ENCODE measurements around the gene SRC. TPM values are rescaled to one million over a fixed set of nuclear protein-coding genes. Genes with fewer than 3 reads are reported as not detected.
A peak's percentile ranks its signal among the peaks of the same experiment; 100 is the strongest.

SRC gene
- total RNA-seq, result 10 to 100 TPM; 17.1 to 23.7 (median 17.8) TPM

DNA sequence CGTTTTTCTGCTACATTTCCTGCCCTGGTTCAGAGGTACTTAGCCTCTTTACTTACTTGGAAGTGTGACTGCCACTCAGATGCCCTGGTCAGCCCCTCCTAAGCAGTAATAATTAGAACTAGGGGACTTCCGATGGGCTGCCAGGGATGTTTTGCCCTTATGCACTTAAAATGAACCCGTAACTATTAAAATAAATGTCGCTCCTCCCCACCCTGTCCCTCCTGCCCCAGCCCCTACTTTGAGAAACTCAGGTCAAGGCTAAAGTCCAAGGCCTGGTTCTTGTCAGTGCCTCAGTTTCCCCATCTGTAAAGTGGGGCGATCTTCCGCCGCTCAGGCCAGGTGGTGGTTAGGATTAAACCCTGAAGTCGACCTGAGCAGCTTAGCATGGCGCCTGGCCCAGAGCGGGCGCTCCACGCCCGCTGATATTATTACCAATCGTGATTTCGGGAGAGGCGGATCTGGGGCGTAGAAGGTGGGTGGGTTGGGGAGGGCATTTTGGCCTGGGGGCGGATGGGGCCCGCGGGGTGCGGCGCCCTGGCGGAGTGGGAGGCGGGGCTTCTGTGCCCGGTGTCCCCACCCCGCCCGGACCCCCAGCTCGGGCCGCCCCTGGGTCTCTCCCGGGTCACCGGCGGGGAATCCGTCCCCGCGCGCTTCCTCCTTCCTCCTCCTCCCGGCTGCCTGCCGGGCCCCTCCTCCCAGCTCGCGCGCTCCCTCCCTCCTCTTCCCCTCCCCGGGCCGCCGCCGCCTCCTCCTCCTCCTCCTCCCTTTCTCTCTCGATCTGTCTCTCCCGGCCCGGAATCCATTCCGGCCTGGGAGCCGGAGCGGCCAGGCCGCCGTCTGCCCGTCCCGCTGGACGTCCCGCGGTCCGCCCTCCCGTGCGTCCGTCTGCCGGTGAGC, at the start of gene SRC:
Gene SRC (plus strand): TSS at position 802 of the 897 bp plus-strand sequence. CDS start 38,014 bp downstream, outside the sequence.
- intact Hi-C loops (cut with DNase I), result no loop called here
- Histone ChIP-seq H3K27ac (peak within 1 kb of the TSS; percentile 83 to 93 (median 85)), H3K4me3 (replicated peaks in 1 of 3) (peak within 1 kb of the TSS in 1 of 3 donors; percentile 63), H3K4me1 (peaks cover 9 to 12% of the 10 kb centered on the region in 2 donors), H3K27me3 (no peaks in the 10 kb centered on the region), H3K36me3 (no peaks in the 10 kb centered on the region), H3K9me3 (no peaks in the 10 kb centered on the region)
- peak; percentile 81 for DNase-seq
- peak in 1 of 2 donors; percentile 66 for TF ChIP-seq POLR2A (IDR thresholded peaks at IDR 0.05)
- TF ChIP-seq, protein P1, sequence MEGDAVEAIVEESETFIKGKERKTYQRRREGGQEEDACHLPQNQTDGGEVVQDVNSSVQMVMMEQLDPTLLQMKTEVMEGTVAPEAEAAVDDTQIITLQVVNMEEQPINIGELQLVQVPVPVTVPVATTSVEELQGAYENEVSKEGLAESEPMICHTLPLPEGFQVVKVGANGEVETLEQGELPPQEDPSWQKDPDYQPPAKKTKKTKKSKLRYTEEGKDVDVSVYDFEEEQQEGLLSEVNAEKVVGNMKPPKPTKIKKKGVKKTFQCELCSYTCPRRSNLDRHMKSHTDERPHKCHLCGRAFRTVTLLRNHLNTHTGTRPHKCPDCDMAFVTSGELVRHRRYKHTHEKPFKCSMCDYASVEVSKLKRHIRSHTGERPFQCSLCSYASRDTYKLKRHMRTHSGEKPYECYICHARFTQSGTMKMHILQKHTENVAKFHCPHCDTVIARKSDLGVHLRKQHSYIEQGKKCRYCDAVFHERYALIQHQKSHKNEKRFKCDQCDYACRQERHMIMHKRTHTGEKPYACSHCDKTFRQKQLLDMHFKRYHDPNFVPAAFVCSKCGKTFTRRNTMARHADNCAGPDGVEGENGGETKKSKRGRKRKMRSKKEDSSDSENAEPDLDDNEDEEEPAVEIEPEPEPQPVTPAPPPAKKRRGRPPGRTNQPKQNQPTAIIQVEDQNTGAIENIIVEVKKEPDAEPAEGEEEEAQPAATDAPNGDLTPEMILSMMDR (IDR thresholded peaks at IDR 0.05), result no peak
- 7 to 8% methylated on average over 39 to 40 of the region's 63 CpGs for WGBS, 2 donors

DNA sequence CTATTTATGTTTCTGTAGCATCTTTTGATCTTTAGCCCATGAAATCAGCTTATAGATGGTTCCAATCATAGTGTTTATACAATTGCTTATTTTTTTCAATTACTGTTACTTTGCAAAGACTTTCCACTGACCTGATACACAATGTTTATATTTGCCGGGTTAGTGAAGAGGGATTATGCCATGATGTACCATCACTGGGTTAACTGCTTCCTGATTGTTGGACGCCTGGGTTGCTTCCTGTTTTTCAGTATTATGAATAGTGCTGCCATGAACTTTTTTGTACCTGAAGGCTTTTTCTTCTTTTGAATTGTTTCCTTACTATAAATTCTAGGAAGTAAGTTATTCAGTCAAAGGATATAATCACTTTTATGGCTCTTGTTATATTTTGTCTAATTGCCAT, 49.6 kb upstream of the SRC start:
- Histone ChIP-seq H3K9me3 (no peaks in the 10 kb centered on the region), H3K27ac (no peak overlapping the region), H3K27me3 (no peaks in the 10 kb centered on the region), H3K4me1 (peaks cover 2 to 20% of the 10 kb centered on the region in 2 donors), H3K36me3 (peaks cover 2% of the 10 kb centered on the region in 2 donors), H3K4me3 (replicated peaks in 1 of 3) (no peak overlapping the region)
- TF ChIP-seq POLR2A (IDR thresholded peaks at IDR 0.05), result no peak
- TF ChIP-seq, protein P1 (IDR thresholded peaks at IDR 0.05), result no peak
- WGBS, 2 donors, result 53 to 60% methylated on average over 2 of the region's 2 CpGs
- DNase-seq, result no peak
- intact Hi-C loops (cut with DNase I), result no loop called here

DNA sequence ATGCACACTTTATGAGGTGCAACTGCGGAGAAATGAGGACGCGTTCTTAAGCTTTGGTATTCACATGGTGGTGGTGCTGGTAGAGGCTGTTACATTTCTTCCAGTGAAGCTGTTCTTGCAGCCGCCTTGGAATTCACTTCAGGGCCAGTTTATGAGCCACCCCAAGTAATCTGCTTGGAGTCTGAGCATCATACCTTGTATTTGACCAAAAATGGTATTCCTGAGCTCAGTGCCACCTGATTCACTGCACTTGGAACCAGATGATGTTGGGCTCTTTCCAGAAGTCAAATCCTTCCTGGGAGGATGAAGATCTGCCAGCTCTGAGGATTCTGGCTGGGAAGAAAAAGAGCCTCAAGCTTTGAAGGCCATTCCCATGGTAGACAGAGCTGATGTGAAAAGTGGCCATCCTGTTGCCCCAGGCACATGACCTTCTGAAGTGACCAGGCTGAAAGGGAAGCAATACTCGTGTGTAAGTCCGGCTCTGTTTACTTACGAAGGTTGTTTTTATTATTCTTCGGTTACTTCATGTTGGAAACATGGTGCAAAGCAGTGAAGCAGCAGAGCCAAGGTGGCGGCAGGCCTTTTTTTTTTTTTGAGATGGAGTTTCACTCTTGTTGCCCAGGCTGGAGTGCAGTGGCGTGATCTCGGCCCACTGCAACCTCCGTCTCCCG, 48.7 kb upstream of the SRC start:
- WGBS, 2 donors, result 78 to 91% methylated on average over 13 of the region's 13 CpGs
- TF ChIP-seq POLR2A (IDR thresholded peaks at IDR 0.05), result no peak
- TF ChIP-seq, protein P1 (IDR thresholded peaks at IDR 0.05), result no peak
- intact Hi-C loops (cut with DNase I), result no loop called here
- Histone ChIP-seq H3K4me3 (replicated peaks in 1 of 3) (no peak overlapping the region), H3K27ac (peak overlapping the region in 1 of 3 donors; percentile 23), H3K36me3 (peaks cover 6% of the 10 kb centered on the region in 2 donors), H3K4me1 (peaks cover 2 to 20% of the 10 kb centered on the region in 2 donors), H3K9me3 (no peaks in the 10 kb centered on the region), H3K27me3 (no peaks in the 10 kb centered on the region)
- peak in 1 of 2 donors; percentile 28 for DNase-seq

DNA sequence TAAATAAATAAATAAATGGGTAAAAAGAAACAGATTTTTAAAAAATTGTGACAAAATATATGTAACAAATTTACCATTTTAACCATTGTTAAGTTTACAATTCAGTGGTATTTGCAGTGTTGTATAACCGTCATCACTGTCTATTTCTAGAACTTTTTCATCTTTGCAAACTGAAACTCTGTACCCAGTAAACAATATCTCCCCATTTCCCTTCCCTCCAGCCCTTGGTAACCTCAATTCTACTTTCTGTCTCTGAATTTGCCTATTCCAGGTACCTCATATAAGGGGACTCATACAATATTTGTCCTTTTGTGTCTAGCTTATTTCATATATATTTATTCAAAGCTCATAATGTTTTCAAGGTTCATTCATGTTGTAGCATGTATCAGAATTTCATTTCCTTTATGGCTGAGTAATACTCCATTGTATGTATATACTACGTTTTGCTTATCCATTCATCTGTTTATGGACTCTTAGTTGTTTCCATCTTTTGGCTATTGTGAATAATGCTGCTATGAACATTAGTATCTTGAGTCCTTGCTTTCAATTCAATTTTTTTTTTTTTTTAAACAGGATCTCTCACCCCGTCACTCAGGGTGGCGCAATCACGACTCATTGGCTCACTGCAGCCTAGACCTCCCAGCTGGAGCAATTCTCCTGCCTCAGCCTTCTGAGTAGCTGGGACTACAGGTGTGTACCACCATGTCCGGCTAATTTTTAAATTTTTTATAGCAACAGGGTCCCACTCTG, 47.6 kb upstream of the SRC start:
- Histone ChIP-seq H3K9me3 (no peaks in the 10 kb centered on the region), H3K36me3 (peaks cover 6% of the 10 kb centered on the region in 2 donors), H3K4me1 (peaks cover 2 to 20% of the 10 kb centered on the region in 2 donors), H3K27ac (no peak overlapping the region), H3K4me3 (replicated peaks in 1 of 3) (no peak overlapping the region), H3K27me3 (no peaks in the 10 kb centered on the region)
- intact Hi-C loops (cut with DNase I), result no loop called here
- WGBS, 2 donors, result 86 to 97% methylated on average over 6 of the region's 6 CpGs
- TF ChIP-seq POLR2A (IDR thresholded peaks at IDR 0.05), result no peak
- TF ChIP-seq, protein P1 (IDR thresholded peaks at IDR 0.05), result no peak
- DNase-seq, result no peak

Data from thyroid gland (tissue), 4 donors.